Activated CD8-positive, alpha-beta memory T cell treated with anti-CD3 and anti-CD28 coated beads for 48 hours (primary cell): ENCODE results near the gene NEK10.

ENCODE experiments used
- DNase-seq, 3 experiments: peaks; one replicate each; pipeline ENCODE4 v3.0.0-alpha.2; 2020; ENCODE audit warnings: low read depth in 2 of 3, low spot score in 2 of 3

The NEK10 gene

GRCh38 chr3:27186013-27186412, 183.2 kb downstream of the NEK10 start:
- no peak for DNase-seq

GRCh38 chr3:27185231-27185989, 183.8 kb downstream of the NEK10 start:
- no peak for DNase-seq

- DNase-seq, result no peak
Measured at GRCh38 chr3:27184261-27184660, 184.9 kb downstream of the NEK10 start.

GRCh38 chr3:27176256-27176655, 192.9 kb downstream of the NEK10 start:
- DNase-seq, result no peak

- no peak for DNase-seq
Measured at GRCh38 chr3:27174530-27174929, 194.7 kb downstream of the NEK10 start.

- DNase-seq, result no peak
Measured at GRCh38 chr3:27171113-27171512, 198.1 kb downstream of the NEK10 start.

GRCh38 chr3:27166888-27167287, 202.3 kb downstream of the NEK10 start:
- DNase-seq, result no peak

GRCh38 chr3:27165321-27165721, 203.9 kb downstream of the NEK10 start:
- no peak for DNase-seq

GRCh38 chr3:27160779-27161287, 208.3 kb downstream of the NEK10 start:
- no peak for DNase-seq

- DNase-seq, result no peak
Measured at GRCh38 chr3:27160146-27160545, 209.0 kb downstream of the NEK10 start.

GRCh38 chr3:27147215-27147614, 222.0 kb downstream of the NEK10 start:
- DNase-seq, result no peak

GRCh38 chr3:27146786-27147185, 222.4 kb downstream of the NEK10 start:
- no peak for DNase-seq

GRCh38 chr3:27145719-27146118, 223.5 kb downstream of the NEK10 start:
- DNase-seq, result no peak

GRCh38 chr3:27141668-27142067, 227.5 kb downstream of the NEK10 start:
- no peak for DNase-seq

- no peak for DNase-seq
Measured at GRCh38 chr3:27138562-27138961, 230.6 kb downstream of the NEK10 start.

GRCh38 chr3:27138005-27138404, 231.2 kb downstream of the NEK10 start:
- no peak for DNase-seq

- DNase-seq, result peak; percentile 2 to 19 (median 3)
Measured at GRCh38 chr3:27134171-27134796, 234.9 kb downstream of the NEK10 start.

- DNase-seq, result no peak
Measured at GRCh38 chr3:27133060-27133459, 236.1 kb downstream of the NEK10 start.

- DNase-seq, result no peak
Measured at GRCh38 chr3:27130796-27131195, 238.4 kb downstream of the NEK10 start.

GRCh38 chr3:27127879-27128278, 241.3 kb downstream of the NEK10 start:
- no peak for DNase-seq

- no peak for DNase-seq
Measured at GRCh38 chr3:27127195-27127594, 242.0 kb downstream of the NEK10 start.

GRCh38 chr3:27125821-27126501, 243.2 kb downstream of the NEK10 start:
- no peak for DNase-seq
